Testis (tissue), 3 donors: ENCODE results near the gene FOLH1. TPM values are rescaled to one million over a fixed set of nuclear protein-coding genes. Genes with fewer than 3 reads are reported as not detected.
"Not testable (repeated sequence)": the region's sequence is repeated elsewhere in the genome, so short reads cannot be mapped to it uniquely, and the experiment has no call there.

Experiments used
- DNase-seq: peaks from one replicate; pipeline ENCODE4 v3.0.0-alpha.2; 2019
- H3K27ac ChIP-seq, 2 donors: fragments of 200-600 bp; sonication (generic); one replicate each; pipeline ENCODE4 v1.5.1; 2019
- H3K27me3 ChIP-seq: fragments of 200-600 bp; sonication (generic); one replicate; pipeline ENCODE4 v1.5.1; 2019
- H3K36me3 ChIP-seq: fragments of 200-600 bp; sonication (generic); one replicate; pipeline ENCODE4 v1.5.1; 2017; ENCODE audit warnings: low read depth; ENCODE audit errors: missing control alignments
- H3K4me1 ChIP-seq: fragments of 200-600 bp; sonication (generic); one replicate; pipeline ENCODE4 v1.5.1; 2019
- H3K4me3 ChIP-seq, 2 donors: fragments of 200-600 bp; sonication (generic); one replicate each; pipeline ENCODE4 v1.5.1; 2017 to 2019
- H3K9me3 ChIP-seq: fragments of 200-600 bp; sonication (generic); one replicate; pipeline ENCODE4 v1.5.1; 2017
- WGBS, 2 donors: methylation state at CpG; one replicate each; pipeline ENCODE4 v1.1.5; 2018; 5-methylcytosine and 5-hydroxymethylcytosine counted together
- intact Hi-C: fragments of 100-400 bp; cut with DNase I; formaldehyde crosslinking; loops from one replicate; pipeline ENCODE4 v1.15.1; 2023; ENCODE audit warnings: low total_unique reads
- polyA plus RNA-seq: library from polyadenylated mRNA; stranded (reverse); fragments of 350-450 nt; fragmentation: Illumina TruSeq; extraction: RNeasy Lipid Tissue Mini Kit (QIAGEN cat#74804); gene quantifications from one replicate; pipeline ENCODE4 v1.2.3, GENCODE V29; 2014; ENCODE audit warnings: low read depth, low replicate concordance; ENCODE audit not compliant: insufficient read depth
- total RNA-seq, 2 donors: library from RNA; depleted of rRNA; stranded (reverse); fragments of >200 nt; gene quantifications; one replicate each; pipeline ENCODE4 v1.2.3, GENCODE V29; 2016
- TF ChIP-seq, protein P1 (sequence below), 3 experiments: fragments of 450-650 bp in 2 of 3; fragments of 200-600 bp in 1 of 3; sonication (generic) in 1 of 3; IDR thresholded peaks; one replicate each; pipeline ENCODE4 v1.5.1; 2016 to 2019; ENCODE audit warnings: antibody characterized with exemption in 3 of 3, mild to moderate bottlenecking in 2 of 3, moderate library complexity in 1 of 3

FOLH1 gene
- total and polyA plus RNA-seq, 3 donors from 2014 or later: 1.6 to 3.1 (median 1.7) TPM

DNA sequence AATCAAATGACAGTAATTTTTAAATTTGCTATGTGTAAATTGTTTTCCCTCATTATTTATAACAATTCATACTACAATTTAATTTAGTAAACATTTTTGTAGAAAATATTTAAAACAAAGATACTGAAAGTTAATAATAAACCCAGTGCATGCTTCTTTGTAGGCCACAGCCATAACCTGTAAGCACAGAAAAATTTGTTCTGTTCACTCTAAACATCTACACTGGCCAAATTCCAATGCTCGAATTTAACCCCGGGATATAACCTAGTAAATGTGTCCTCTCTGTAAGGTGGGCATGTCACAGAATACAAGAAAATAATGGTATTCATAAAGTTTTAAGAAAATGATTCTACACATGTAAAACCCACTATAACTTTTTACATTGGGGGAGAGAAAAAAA is 22.2 kb downstream of the FOLH1 start:
- H3K27ac ChIP-seq, H3K27me3 ChIP-seq, DNase-seq, H3K4me1 ChIP-seq, H3K36me3 ChIP-seq, intact Hi-C loops, H3K4me3 ChIP-seq, H3K9me3 ChIP-seq: not testable (repeated sequence)
- 85 to 86% methylated on average over 2 of the region's 2 CpGs for WGBS, 2 donors

DNA sequence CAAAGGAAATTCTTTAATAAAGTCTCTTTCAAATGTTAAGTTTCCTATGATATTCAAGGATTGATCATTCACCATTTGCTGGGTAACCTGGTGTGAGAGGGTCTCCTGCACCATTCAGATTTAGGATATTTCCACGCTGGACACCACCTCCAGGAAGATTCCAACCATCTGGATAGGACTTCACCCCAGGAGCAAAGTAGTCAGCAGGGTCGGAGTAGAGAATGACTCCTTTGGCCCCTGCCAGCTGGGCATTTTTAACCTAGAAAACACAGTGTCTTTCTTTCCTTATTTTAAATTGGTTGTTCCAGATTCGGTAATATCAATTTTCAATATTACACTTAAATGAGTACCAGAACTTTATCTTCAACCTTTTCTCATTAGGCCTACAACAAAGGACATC is 22.8 kb downstream of the FOLH1 start:
- H3K4me1 ChIP-seq, DNase-seq, H3K27me3 ChIP-seq, intact Hi-C loops, H3K36me3 ChIP-seq, H3K27ac ChIP-seq, H3K4me3 ChIP-seq, H3K9me3 ChIP-seq: not testable (repeated sequence)
- WGBS, 2 donors: 88 to 90% methylated on average over 3 of the region's 3 CpGs

DNA sequence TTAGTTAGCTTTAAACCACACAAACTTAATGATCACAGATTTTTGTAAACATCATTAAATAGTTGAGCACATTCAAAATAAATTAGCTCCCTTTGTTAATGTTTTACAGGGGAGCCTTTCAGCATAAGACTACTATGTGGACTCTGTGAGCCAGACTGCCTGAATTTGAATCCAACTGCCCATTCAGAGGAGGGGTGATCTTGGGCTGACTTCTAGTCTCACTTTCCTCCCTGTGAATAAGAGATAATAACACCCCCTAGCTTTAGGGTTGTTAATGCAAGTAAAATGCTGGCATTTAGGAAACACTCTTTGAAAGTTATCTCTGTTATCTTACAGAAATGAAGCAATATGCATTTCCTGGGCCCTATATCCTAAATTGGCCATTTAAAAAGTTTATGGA is 23.6 kb downstream of the FOLH1 start:
- H3K4me1 ChIP-seq, intact Hi-C loops, H3K9me3 ChIP-seq, DNase-seq, H3K27ac ChIP-seq, H3K27me3 ChIP-seq, H3K36me3 ChIP-seq, H3K4me3 ChIP-seq: not testable (repeated sequence)

DNA sequence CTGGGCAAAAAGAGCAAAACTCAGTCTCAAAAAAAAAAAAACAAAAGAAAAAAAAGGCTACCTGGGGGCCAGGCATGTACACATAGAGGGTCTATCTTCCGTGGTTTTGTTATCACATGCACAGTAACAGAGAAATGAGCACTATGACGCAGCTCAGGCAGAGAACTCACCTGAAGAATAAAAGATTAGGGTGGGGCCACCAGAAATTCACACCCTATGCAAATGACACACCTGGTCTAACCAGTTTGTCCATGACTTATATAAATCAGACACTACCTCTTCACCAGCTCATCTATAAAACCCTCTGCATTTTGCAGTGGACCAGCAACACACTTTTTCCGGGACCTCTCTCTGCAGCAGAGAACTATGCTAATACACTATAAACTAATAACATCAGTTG is 30.5 kb downstream of the FOLH1 start:
- H3K36me3 ChIP-seq, DNase-seq, H3K27me3 ChIP-seq, H3K9me3 ChIP-seq, H3K4me1 ChIP-seq, H3K4me3 ChIP-seq, intact Hi-C loops, H3K27ac ChIP-seq: not testable (repeated sequence)
- 52 to 58% methylated on average over 3 of the region's 3 CpGs for WGBS, 2 donors

DNA sequence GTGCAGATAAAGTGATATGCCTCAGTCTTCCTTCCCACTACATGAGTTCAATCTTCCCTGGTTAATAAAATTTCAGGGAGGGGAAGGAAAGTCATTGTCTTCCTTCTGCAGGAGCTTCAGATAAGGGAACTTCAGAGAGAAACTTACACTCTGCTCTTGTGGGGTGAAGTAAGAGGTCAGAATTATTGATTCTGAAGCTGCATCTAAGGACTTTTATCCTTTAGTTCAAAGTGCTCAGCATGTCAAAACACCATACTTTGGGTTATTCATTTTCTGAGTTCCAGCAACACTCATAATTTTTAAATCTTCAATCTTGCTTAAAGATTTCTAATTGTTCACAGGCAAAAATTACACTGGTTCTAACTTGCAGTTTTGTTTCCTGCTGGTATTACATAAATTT is 33.0 kb downstream of the FOLH1 start:
- H3K27ac ChIP-seq, intact Hi-C loops, H3K36me3 ChIP-seq, H3K4me1 ChIP-seq, H3K4me3 ChIP-seq, DNase-seq, H3K9me3 ChIP-seq, H3K27me3 ChIP-seq: not testable (repeated sequence)

DNA sequence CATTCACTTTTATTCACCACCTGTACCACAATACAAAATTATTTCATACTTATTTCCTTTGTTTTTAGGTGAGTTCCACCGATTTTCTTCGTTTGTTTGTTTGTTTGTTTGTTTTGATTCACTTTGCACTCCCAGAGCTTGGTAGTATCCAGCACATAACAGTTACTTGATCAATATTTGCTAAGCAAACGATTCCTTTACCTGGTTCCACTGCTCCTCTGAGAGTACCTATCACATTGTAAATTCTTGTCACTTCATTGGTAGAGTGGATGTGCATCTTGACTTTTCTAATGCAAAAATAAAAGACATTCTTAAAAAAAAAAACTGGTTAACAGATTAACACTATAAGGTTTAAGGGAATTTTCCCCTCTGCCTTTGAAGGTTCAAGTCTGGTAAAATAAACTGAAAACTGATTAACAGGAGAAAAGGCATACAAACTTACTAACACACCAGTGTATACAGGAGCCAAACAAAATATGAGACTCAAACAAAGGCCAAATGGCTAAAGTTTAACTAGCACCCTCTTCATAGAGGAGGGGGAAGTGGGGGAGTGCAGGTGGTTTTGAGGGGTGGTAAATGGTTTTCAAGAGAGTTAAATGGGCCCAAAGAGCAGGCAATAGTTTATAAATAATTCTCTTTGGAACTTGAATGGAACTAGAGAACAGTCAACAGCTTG is 33.6 kb downstream of the FOLH1 start:
- H3K27ac ChIP-seq, intact Hi-C loops, H3K27me3 ChIP-seq, H3K9me3 ChIP-seq, H3K4me1 ChIP-seq, H3K4me3 ChIP-seq, H3K36me3 ChIP-seq, DNase-seq: not testable (repeated sequence)
- WGBS, 2 donors: 44 to 62% methylated on average over 3 of the region's 3 CpGs

DNA sequence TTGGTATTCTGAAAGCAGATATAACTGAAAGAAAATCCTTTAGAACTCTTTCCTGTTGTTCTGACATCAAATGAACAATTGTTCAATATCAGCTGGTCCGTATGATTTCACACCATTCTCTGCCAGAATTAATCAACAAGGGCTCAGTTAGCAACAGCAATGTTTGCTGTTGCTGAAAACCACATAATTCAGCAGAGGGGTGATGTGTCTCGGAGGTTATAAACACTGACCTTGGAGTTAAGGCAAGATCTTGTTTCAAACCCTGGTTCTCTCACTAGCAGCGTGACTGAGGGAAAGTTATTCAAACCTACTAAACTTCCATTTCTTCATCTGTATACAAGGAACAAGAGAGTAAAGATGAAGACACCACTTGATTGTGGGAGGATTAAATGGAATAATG is 36.8 kb downstream of the FOLH1 start:
- intact Hi-C loops: not testable (repeated sequence)
- WGBS, 2 donors: 69 to 79% methylated on average over 3 of the region's 3 CpGs

DNA sequence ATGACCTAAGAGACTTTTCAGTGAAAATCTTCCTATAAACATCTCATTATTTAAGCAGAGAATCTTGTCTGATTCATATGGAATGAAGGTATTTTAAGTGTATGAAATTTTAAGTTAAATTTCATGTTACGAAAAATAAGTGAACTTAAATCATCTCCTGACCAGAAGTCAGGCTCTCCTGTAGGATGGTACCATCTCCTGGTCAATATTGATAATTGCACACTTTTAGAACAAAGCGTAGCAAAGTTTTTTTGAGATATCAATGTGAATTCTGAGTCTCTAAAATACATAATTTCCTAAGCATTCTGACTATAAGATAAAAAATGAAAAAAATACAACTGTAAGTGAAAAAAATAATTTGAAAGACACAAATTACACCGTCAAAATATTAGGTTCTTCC is 38.8 kb downstream of the FOLH1 start:
- H3K4me3 ChIP-seq, H3K27me3 ChIP-seq, intact Hi-C loops, H3K36me3 ChIP-seq, DNase-seq, H3K4me1 ChIP-seq, H3K9me3 ChIP-seq, H3K27ac ChIP-seq: not testable (repeated sequence)
- WGBS, 2 donors: 73 to 78% methylated on average over 3 of the region's 3 CpGs
- TF ChIP-seq, protein P1, sequence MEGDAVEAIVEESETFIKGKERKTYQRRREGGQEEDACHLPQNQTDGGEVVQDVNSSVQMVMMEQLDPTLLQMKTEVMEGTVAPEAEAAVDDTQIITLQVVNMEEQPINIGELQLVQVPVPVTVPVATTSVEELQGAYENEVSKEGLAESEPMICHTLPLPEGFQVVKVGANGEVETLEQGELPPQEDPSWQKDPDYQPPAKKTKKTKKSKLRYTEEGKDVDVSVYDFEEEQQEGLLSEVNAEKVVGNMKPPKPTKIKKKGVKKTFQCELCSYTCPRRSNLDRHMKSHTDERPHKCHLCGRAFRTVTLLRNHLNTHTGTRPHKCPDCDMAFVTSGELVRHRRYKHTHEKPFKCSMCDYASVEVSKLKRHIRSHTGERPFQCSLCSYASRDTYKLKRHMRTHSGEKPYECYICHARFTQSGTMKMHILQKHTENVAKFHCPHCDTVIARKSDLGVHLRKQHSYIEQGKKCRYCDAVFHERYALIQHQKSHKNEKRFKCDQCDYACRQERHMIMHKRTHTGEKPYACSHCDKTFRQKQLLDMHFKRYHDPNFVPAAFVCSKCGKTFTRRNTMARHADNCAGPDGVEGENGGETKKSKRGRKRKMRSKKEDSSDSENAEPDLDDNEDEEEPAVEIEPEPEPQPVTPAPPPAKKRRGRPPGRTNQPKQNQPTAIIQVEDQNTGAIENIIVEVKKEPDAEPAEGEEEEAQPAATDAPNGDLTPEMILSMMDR (IDR thresholded peaks at IDR 0.05): peak in 2 of 3 experiments; percentile 7 to 10

More for the DNA sequence above, 36.8 kb downstream of the FOLH1 start:
- H3K27ac ChIP-seq, H3K4me1 ChIP-seq, H3K4me3 ChIP-seq, DNase-seq, H3K36me3 ChIP-seq, H3K27me3 ChIP-seq, H3K9me3 ChIP-seq: not testable (repeated sequence)

DNA sequence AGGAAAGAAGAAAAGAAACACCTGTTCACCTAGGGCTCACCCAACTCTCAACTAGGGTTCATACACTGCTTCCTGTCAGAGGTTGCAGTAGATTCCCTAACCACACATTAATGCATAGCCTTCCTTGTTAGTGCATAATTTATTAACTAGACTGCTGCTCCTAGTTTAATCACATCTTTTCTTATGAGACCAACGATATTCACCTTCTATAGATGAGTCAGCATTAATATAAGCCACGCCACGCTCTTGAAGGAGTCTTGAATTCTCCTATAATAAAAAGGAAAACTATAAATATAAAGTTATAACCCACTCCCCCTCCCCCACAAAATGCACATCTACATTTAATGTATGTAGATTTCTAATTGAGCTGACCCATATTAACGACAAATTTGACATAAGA is 39.4 kb downstream of the FOLH1 start:
- H3K4me3 ChIP-seq, H3K4me1 ChIP-seq, intact Hi-C loops, H3K27me3 ChIP-seq, H3K9me3 ChIP-seq, H3K36me3 ChIP-seq, H3K27ac ChIP-seq, DNase-seq: not testable (repeated sequence)
- 87 to 88% methylated on average over 4 of the region's 4 CpGs for WGBS, 2 donors
